CD4-positive, alpha-beta memory T cell (primary cell): ENCODE results near the gene TUBGCP6. TPM values are rescaled to one million over a fixed set of nuclear protein-coding genes. Genes with fewer than 3 reads are reported as not detected.
"Not testable (repeated sequence)": the region's sequence is repeated elsewhere in the genome, so short reads cannot be mapped to it uniquely, and the experiment has no call there.

ENCODE experiments used
- CTCF ChIA-PET: fragments of 350-600 bp; sonication (Branson Sonifier 250); formaldehyde crosslinking; loops from one replicate; lab custom pipeline; 2021; ENCODE audit warnings: inconsistent platforms; ENCODE audit not compliant: partially characterized antibody; lab: Charles Lee
- POLR2A ChIA-PET: fragments of 350-600 bp; sonication (Branson Sonifier 250); formaldehyde crosslinking; loops from one replicate; lab custom pipeline; 2021; ENCODE audit not compliant: partially characterized antibody; lab: Charles Lee
- DNase-seq, 5 donors: peaks; one replicate each; pipeline versions ENCODE4 v3.0.0 to v3.0.0-alpha.2; 2020 to 2022; ENCODE audit warnings: mixed read lengths in 1 of 5
- H3K27ac ChIP-seq: one replicate; pipeline ENCODE4 v1.7.0; 2013; ENCODE audit warnings: low read depth, low read length
- H3K27me3 ChIP-seq: 2 replicates; pipeline ENCODE4 v1.7.0; 2013; ENCODE audit warnings: mild to moderate bottlenecking, low read length, moderate library complexity; ENCODE audit not compliant: insufficient read depth
- H3K36me3 ChIP-seq: 2 replicates; pipeline ENCODE4 v1.7.0; 2013; ENCODE audit warnings: mild to moderate bottlenecking, low read length, moderate library complexity; ENCODE audit not compliant: insufficient read depth
- H3K4me1 ChIP-seq: 2 replicates; pipeline ENCODE4 v1.7.0; 2013; ENCODE audit warnings: mild to moderate bottlenecking, low read length, moderate library complexity; ENCODE audit not compliant: insufficient read depth
- H3K4me3 ChIP-seq, 2 donors: one replicate each; pipeline ENCODE4 v1.7.0; 2013; ENCODE audit warnings: low read length in 2 of 2, mild to moderate bottlenecking in 1 of 2
- H3K9me3 ChIP-seq, 2 donors: one replicate each; pipeline ENCODE4 v1.7.0; 2013; ENCODE audit warnings: low read length in 2 of 2, control low read depth in 1 of 2; ENCODE audit not compliant: control insufficient read depth in 1 of 2
- H3K27ac Mint-ChIP-seq, 7 donors: one replicate each; pipeline ENCODE4 v1.8.0; 2020 to 2021; ENCODE audit warnings: mixed read lengths in 7 of 7, mild to moderate bottlenecking in 6 of 7, inconsistent platforms in 3 of 7, moderate library complexity in 3 of 7
- H3K27me3 Mint-ChIP-seq, 2 donors: one replicate each; pipeline ENCODE4 v1.8.0; 2020 to 2021; ENCODE audit warnings: mixed read lengths in 2 of 2
- H3K36me3 Mint-ChIP-seq, 2 donors: one replicate each; pipeline ENCODE4 v1.8.0; 2020 to 2021; ENCODE audit warnings: mixed read lengths in 2 of 2, inconsistent platforms in 1 of 2, mild to moderate bottlenecking in 1 of 2
- H3K4me1 Mint-ChIP-seq, 4 donors: one replicate each; pipeline ENCODE4 v1.8.0; 2020 to 2021; ENCODE audit warnings: mixed read lengths in 4 of 4, mild to moderate bottlenecking in 1 of 4
- H3K4me3 Mint-ChIP-seq, 8 donors: one replicate each; pipeline ENCODE4 v1.8.0; 2020 to 2021; ENCODE audit warnings: mixed read lengths in 8 of 8, mild to moderate bottlenecking in 7 of 8, moderate library complexity in 6 of 8, inconsistent platforms in 3 of 8
- H3K9me3 Mint-ChIP-seq, 8 donors: one replicate each; pipeline ENCODE4 v1.8.0; 2020 to 2021; ENCODE audit warnings: mixed read lengths in 8 of 8, mild to moderate bottlenecking in 5 of 8, inconsistent platforms in 3 of 8, moderate library complexity in 1 of 8
- intact Hi-C: fragments of 100-400 bp; cut with micrococcal nuclease; formaldehyde crosslinking; loops from one replicate; pipeline ENCODE4 v1.15.1; 2023
- polyA plus RNA-seq, 2 donors: library from polyadenylated mRNA; unstranded; fragments of 300-500 nt; fragmentation: Illumina TruSeq; gene quantifications; one replicate each; pipeline ENCODE4 v1.2.3, GENCODE V29; 2021
- total RNA-seq, 2 experiments: library from RNA; stranded (reverse); gene quantifications; one replicate each; pipeline ENCODE4 v1.2.3, GENCODE V29; 2021

TUBGCP6 gene
- total and polyA plus RNA-seq, 4 experiments from 2014 or later = 16.5 to 133 (median 76.2) TPM

GRCh38 chr22:50207383-50208140 lies 37.3 kb downstream of the TUBGCP6 start:
- Mint-ChIP-seq H3K36me3 (peaks cover 27 to 41% of the 10 kb centered on the region in 2 donors), H3K4me1 (peaks cover 11 to 30% (median 27%) of the 10 kb centered on the region in 4 donors), H3K27ac (peak overlapping the region in 1 of 7 donors; percentile 21), H3K9me3 (peaks cover 0 to 4% (median 0%) of the 10 kb centered on the region in 8 donors), H3K27me3 (no peaks in the 10 kb centered on the region), H3K4me3 (no peak overlapping the region)
- Histone ChIP-seq H3K36me3 (peaks cover 25% of the 10 kb centered on the region), H3K4me3 (no peak overlapping the region), H3K27me3 (no peaks in the 10 kb centered on the region), H3K9me3 (no peaks in the 10 kb centered on the region), H3K4me1 (peaks cover 11% of the 10 kb centered on the region), H3K27ac (no peak overlapping the region)
- ChIA-PET CTCF (interaction anchor here (1.6 to 2.6 kb wide), 3 partner anchors 17 to 59 kb away, joined by 9 to 15 read pairs (median 11); no protein-coding TSS in a partner anchor), POLR2A (interaction anchor here (1.5 to 3.7 kb wide), 2 partner anchors 11 to 16 kb away, joined by 3 to 19 read pairs; no protein-coding TSS in a partner anchor)
- intact Hi-C loops = no loop called here
- no peak for DNase-seq

- Mint-ChIP-seq H3K27ac (peak overlapping the region in 1 of 7 donors; percentile 78), H3K4me1 (peaks cover 16 to 32% (median 30%) of the 10 kb centered on the region in 4 donors), H3K27me3 (no peaks in the 10 kb centered on the region), H3K4me3 (no peak overlapping the region), H3K9me3 (peaks cover 0 to 4% (median 0%) of the 10 kb centered on the region in 8 donors), H3K36me3 (peaks cover 22 to 37% of the 10 kb centered on the region in 2 donors)
- H3K4me1 ChIP-seq = peaks cover 20% of the 10 kb centered on the region
- H3K4me3 ChIP-seq = no peak overlapping the region
- H3K27ac ChIP-seq = no peak overlapping the region
- no peaks in the 10 kb centered on the region for H3K9me3 ChIP-seq
- DNase-seq = no peak
- no peaks in the 10 kb centered on the region for H3K27me3 ChIP-seq
- POLR2A ChIA-PET = interaction anchor here (1.5 to 3.7 kb wide), 2 partner anchors 10 to 15 kb away, joined by 3 to 19 read pairs; no protein-coding TSS in a partner anchor
- peaks cover 19% of the 10 kb centered on the region for H3K36me3 ChIP-seq
- CTCF ChIA-PET = interaction anchor here (0.6 to 2.6 kb wide), 2 partner anchors 30 to 58 kb away, joined by 3 to 15 read pairs; no protein-coding TSS in a partner anchor
- intact Hi-C loops = no loop called here
These were observed 38.2 kb downstream of the TUBGCP6 start for GRCh38 chr22:50206599-50206998.

GRCh38 chr22:50205781-50206569 lies 38.8 kb downstream of the TUBGCP6 start:
- peaks cover 21% of the 10 kb centered on the region for H3K4me1 ChIP-seq
- H3K27ac Mint-ChIP-seq = peak overlapping the region in 1 of 7 donors; percentile 78
- CTCF ChIA-PET = interaction anchor here (0.6 to 2.6 kb wide), 2 partner anchors 30 to 57 kb away, joined by 3 to 15 read pairs; no protein-coding TSS in a partner anchor

GRCh38 chr22:50204998-50205397 lies 39.8 kb downstream of the TUBGCP6 start:
- H3K36me3 ChIP-seq, H3K9me3 ChIP-seq, H3K27me3 Mint-ChIP-seq, H3K9me3 Mint-ChIP-seq, H3K4me3 ChIP-seq, H3K27ac ChIP-seq, H3K27me3 ChIP-seq: not testable (repeated sequence)
- DNase-seq = peak in 1 of 5 donors; percentile 19
- peaks cover 21% of the 10 kb centered on the region for H3K4me1 ChIP-seq
- Mint-ChIP-seq H3K4me3 (peak overlapping the region in 1 of 8 donors; percentile 5), H3K4me1 (peaks cover 16 to 28% (median 26%) of the 10 kb centered on the region in 4 donors), H3K27ac (peak overlapping the region in 6 of 7 donors; percentile 6 to 80 (median 22)), H3K36me3 (peaks cover 18 to 32% of the 10 kb centered on the region in 2 donors)
- CTCF ChIA-PET = interaction anchor here (2.6 kb wide), 1 partner anchor 56 kb away, joined by 15 read pairs; no protein-coding TSS in a partner anchor
- intact Hi-C loops = loop anchor here (5.0 kb wide), 1 partner anchor 37 kb away; no protein-coding TSS in a partner anchor
- POLR2A ChIA-PET = interaction anchor here (1.3 to 3.7 kb wide), 2 partner anchors 14 to 63 kb away, joined by 3 to 19 read pairs; no protein-coding TSS in a partner anchor

More at GRCh38 chr22:50205781-50206569, 38.8 kb downstream of the TUBGCP6 start:
- intact Hi-C loops = no loop called here
- Mint-ChIP-seq H3K36me3 (peaks cover 19 to 33% of the 10 kb centered on the region in 2 donors), H3K9me3 (peaks cover 0 to 4% (median 0%) of the 10 kb centered on the region in 8 donors), H3K27me3 (no peaks in the 10 kb centered on the region), H3K4me1 (peaks cover 16 to 29% (median 28%) of the 10 kb centered on the region in 4 donors), H3K4me3 (no peak overlapping the region)
- no peak overlapping the region for H3K27ac ChIP-seq
- no peaks in the 10 kb centered on the region for H3K9me3 ChIP-seq
- peak in 1 of 5 donors; percentile 16 for DNase-seq
- H3K27me3 ChIP-seq = no peaks in the 10 kb centered on the region
- peaks cover 16% of the 10 kb centered on the region for H3K36me3 ChIP-seq
- no peak overlapping the region for H3K4me3 ChIP-seq
- POLR2A ChIA-PET = interaction anchor here (1.3 to 3.7 kb wide), 3 partner anchors 9 to 64 kb away, joined by 3 to 19 read pairs (median 3); no protein-coding TSS in a partner anchor

GRCh38 chr22:50204571-50204970 lies 40.3 kb downstream of the TUBGCP6 start:
- POLR2A ChIA-PET = interaction anchor here (3.7 kb wide), 1 partner anchor 13 kb away, joined by 19 read pairs; no protein-coding TSS in a partner anchor
- CTCF ChIA-PET = interaction anchor here (1.6 kb wide), 1 partner anchor 27 kb away, joined by 3 read pairs; no protein-coding TSS in a partner anchor
- DNase-seq = no peak
- H3K4me1 Mint-ChIP-seq = peaks cover 13 to 27% (median 23%) of the 10 kb centered on the region in 4 donors
- peak overlapping the region in 1 of 8 donors; percentile 5 for H3K4me3 Mint-ChIP-seq
- H3K27ac Mint-ChIP-seq = peak overlapping the region in 2 of 7 donors; percentile 24 to 79
- intact Hi-C loops = loop anchor here (5.0 kb wide), 1 partner anchor 38 kb away; no protein-coding TSS in a partner anchor
- Histone ChIP-seq H3K27ac (no peak overlapping the region), H3K9me3 (no peaks in the 10 kb centered on the region), H3K27me3 (no peaks in the 10 kb centered on the region), H3K4me1 (peaks cover 21% of the 10 kb centered on the region), H3K4me3 (no peak overlapping the region), H3K36me3 (peaks cover 5% of the 10 kb centered on the region)
- peaks cover 14 to 28% of the 10 kb centered on the region in 2 donors for H3K36me3 Mint-ChIP-seq
- H3K27me3 Mint-ChIP-seq = no peaks in the 10 kb centered on the region
- peaks cover 0 to 2% (median 0%) of the 10 kb centered on the region in 8 donors for H3K9me3 Mint-ChIP-seq

- Histone ChIP-seq H3K4me3 (no peak overlapping the region), H3K9me3 (no peaks in the 10 kb centered on the region), H3K27ac (no peak overlapping the region), H3K36me3 (peaks cover 5% of the 10 kb centered on the region), H3K27me3 (no peaks in the 10 kb centered on the region), H3K4me1 (peaks cover 22% of the 10 kb centered on the region)
- no peak for DNase-seq
- ChIA-PET POLR2A (interaction anchor here (6.0 kb wide), 1 partner anchor 12 kb away, joined by 73 read pairs; no protein-coding TSS in a partner anchor), CTCF (interaction anchor here (1.6 kb wide), 1 partner anchor 28 kb away, joined by 3 read pairs; no protein-coding TSS in a partner anchor)
- H3K4me3 Mint-ChIP-seq = peak overlapping the region in 2 of 8 donors; percentile 29 to 35
- intact Hi-C loops = loop anchor here (5.0 kb wide), 1 partner anchor 39 kb away; no protein-coding TSS in a partner anchor
- peaks cover 0 to 2% (median 0%) of the 10 kb centered on the region in 8 donors for H3K9me3 Mint-ChIP-seq
- peaks cover 13 to 29% (median 24%) of the 10 kb centered on the region in 4 donors for H3K4me1 Mint-ChIP-seq
- no peaks in the 10 kb centered on the region for H3K27me3 Mint-ChIP-seq
- H3K36me3 Mint-ChIP-seq = peaks cover 14 to 31% of the 10 kb centered on the region in 2 donors
- peak overlapping the region in 2 of 7 donors; percentile 11 to 21 for H3K27ac Mint-ChIP-seq
These were observed 41.5 kb downstream of the TUBGCP6 start for GRCh38 chr22:50203288-50203687.
